Peyer's patch (tissue), 4 donors: ENCODE results near the gene DNAH17. TPM values are rescaled to one million over a fixed set of nuclear protein-coding genes. Genes with fewer than 3 reads are reported as not detected.

ENCODE experiments used
- DNase-seq, 3 donors: peaks; one replicate each; pipeline ENCODE4 v3.0.0-alpha.2; 2017 to 2019
- H3K27ac ChIP-seq, 4 donors: fragments of 200-600 bp; sonication (generic); one replicate each; pipeline ENCODE4 v1.5.1; 2016 to 2019
- H3K27me3 ChIP-seq, 2 donors: fragments of 200-600 bp; sonication (generic); one replicate each; pipeline ENCODE4 v1.5.1; 2019
- H3K36me3 ChIP-seq, 3 donors: fragments of 200-600 bp; sonication (generic); one replicate each; pipeline ENCODE4 v1.5.1; 2016 to 2019
- H3K4me1 ChIP-seq, 4 donors: fragments of 200-600 bp; sonication (generic); one replicate each; pipeline ENCODE4 v1.5.1; 2016 to 2019
- H3K4me3 ChIP-seq, 4 donors: fragments of 200-600 bp; sonication (generic); 1 replicate in 3 of 4; 2 replicates in 1 of 4; pipeline ENCODE4 v1.5.1; 2016 to 2019; ENCODE audit warnings: mild to moderate bottlenecking in 1 of 4
- H3K9me3 ChIP-seq, 4 donors: fragments of 200-600 bp; sonication (generic); one replicate each; pipeline ENCODE4 v1.5.1; 2016 to 2019; ENCODE audit warnings: mild to moderate bottlenecking in 1 of 4
- CTCF ChIP-seq, 6 experiments: fragments of 450-650 bp in 4 of 6; fragments of 200-600 bp in 2 of 6; sonication (generic) in 1 of 6; IDR thresholded peaks; one replicate each; pipeline ENCODE4 v1.5.1; 2017 to 2019; ENCODE audit warnings: antibody characterized with exemption in 6 of 6, mild to moderate bottlenecking in 3 of 6, moderate library complexity in 1 of 6
- POLR2A ChIP-seq, 2 donors: fragments of 450-650 bp; IDR thresholded peaks; one replicate each; pipeline ENCODE4 v1.5.1; 2017; ENCODE audit warnings: antibody characterized with exemption in 2 of 2, mild to moderate bottlenecking in 2 of 2, moderate library complexity in 2 of 2
- total RNA-seq, 4 donors: library from RNA; depleted of rRNA; stranded (reverse); fragments of >200 nt; gene quantifications; one replicate each; pipeline ENCODE4 v1.1.0, GENCODE V29; 2016

The DNAH17 gene
- total RNA-seq, 4 donors from 2014 or later, result under 0.01 to 0.67 TPM; not detected in 2

DNA sequence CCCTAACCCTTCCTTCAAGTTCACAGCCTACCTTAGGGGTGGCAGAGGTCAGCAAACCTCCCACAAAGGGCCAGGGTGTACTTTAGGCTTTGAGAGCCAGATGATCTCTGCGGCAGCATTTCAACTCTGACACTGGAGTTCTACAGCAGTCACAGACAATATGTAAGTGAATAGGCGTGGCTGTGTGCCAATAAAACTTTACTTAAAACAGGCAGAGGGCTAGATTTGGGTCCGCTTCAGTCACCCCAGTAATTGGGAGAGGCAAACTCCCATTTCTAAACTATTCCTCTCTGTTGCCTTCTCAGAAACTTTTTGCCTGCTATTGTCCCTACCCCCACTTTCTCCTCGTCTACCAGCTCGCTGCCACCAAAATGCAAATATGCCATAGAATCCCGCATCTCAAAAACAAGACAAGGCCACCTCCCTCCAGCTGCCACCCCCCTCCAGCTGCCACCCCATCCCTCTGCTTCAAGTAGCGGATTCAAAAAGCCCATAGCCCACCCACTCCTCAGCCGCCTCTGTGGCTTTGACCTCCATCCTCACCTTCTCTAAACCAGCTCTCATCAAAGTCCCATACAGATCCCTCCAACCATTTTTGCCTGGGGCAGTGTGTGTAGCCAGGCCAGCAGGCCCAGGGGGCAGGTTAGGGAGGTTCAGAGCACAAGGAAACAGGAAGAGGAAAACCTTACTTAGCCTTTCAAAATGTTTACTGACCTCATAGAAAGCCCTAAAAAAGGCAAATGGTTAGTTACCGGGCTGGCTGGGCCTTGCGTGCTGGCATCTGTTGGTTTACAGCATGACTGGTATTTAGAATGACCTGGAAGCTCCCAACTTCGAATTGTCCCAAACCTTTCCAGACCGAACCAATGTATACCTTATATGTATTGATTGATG lies 19.9 kb upstream of the DNAH17 start:
- H3K9me3 ChIP-seq, result no peaks in the 10 kb centered on the region
- H3K27ac ChIP-seq, result no peak overlapping the region
- H3K36me3 ChIP-seq, result no peaks in the 10 kb centered on the region
- no peaks in the 10 kb centered on the region for H3K27me3 ChIP-seq
- TF ChIP-seq CTCF (IDR thresholded peaks at IDR 0.05), result no peak
- TF ChIP-seq POLR2A (IDR thresholded peaks at IDR 0.05), result no peak
- peaks cover 0 to 12% (median 2%) of the 10 kb centered on the region in 4 donors for H3K4me1 ChIP-seq
- H3K4me3 ChIP-seq, result no peak overlapping the region
- no peak for DNase-seq

- TF ChIP-seq CTCF (IDR thresholded peaks at IDR 0.05) (no peak), POLR2A (IDR thresholded peaks at IDR 0.05) (no peak)
- no peak for DNase-seq
These were observed 18.1 kb upstream of the DNAH17 start for GRCh38 chr17:78595135-78595810.

GRCh38 chr17:78592991-78593329 lies 15.8 kb upstream of the DNAH17 start:
- no peak for TF ChIP-seq CTCF (IDR thresholded peaks at IDR 0.05)
- TF ChIP-seq POLR2A (IDR thresholded peaks at IDR 0.05), result no peak
- Histone ChIP-seq H3K4me1 (peaks cover 0 to 18% (median 2%) of the 10 kb centered on the region in 4 donors), H3K9me3 (no peaks in the 10 kb centered on the region), H3K27me3 (no peaks in the 10 kb centered on the region), H3K27ac (peak overlapping the region; percentile 31 to 87 (median 58)), H3K36me3 (no peaks in the 10 kb centered on the region), H3K4me3 (no peak overlapping the region)
- DNase-seq, result no peak

More at GRCh38 chr17:78595135-78595810, 18.1 kb upstream of the DNAH17 start:
- Histone ChIP-seq H3K9me3 (no peaks in the 10 kb centered on the region), H3K4me1 (peaks cover 0 to 18% (median 2%) of the 10 kb centered on the region in 4 donors), H3K27me3 (no peaks in the 10 kb centered on the region), H3K27ac (no peak overlapping the region), H3K36me3 (no peaks in the 10 kb centered on the region), H3K4me3 (no peak overlapping the region)

- Histone ChIP-seq H3K4me3 (no peak overlapping the region), H3K9me3 (no peaks in the 10 kb centered on the region), H3K27ac (peak overlapping the region in 1 of 4 donors; percentile 76), H3K27me3 (no peaks in the 10 kb centered on the region), H3K4me1 (peaks cover 0 to 18% (median 2%) of the 10 kb centered on the region in 4 donors), H3K36me3 (no peaks in the 10 kb centered on the region)
- no peak for DNase-seq
- no peak for TF ChIP-seq CTCF (IDR thresholded peaks at IDR 0.05)
- TF ChIP-seq POLR2A (IDR thresholded peaks at IDR 0.05), result no peak
These were observed 14.1 kb upstream of the DNAH17 start for GRCh38 chr17:78591263-78591671.

GRCh38 chr17:78589885-78590284 lies 12.7 kb upstream of the DNAH17 start:
- no peaks in the 10 kb centered on the region for H3K9me3 ChIP-seq
- DNase-seq, result no peak
- no peak overlapping the region for H3K27ac ChIP-seq
- TF ChIP-seq POLR2A (IDR thresholded peaks at IDR 0.05), result no peak
- no peak for TF ChIP-seq CTCF (IDR thresholded peaks at IDR 0.05)
- no peak overlapping the region for H3K4me3 ChIP-seq
- no peaks in the 10 kb centered on the region for H3K36me3 ChIP-seq
- peaks cover 0 to 18% (median 2%) of the 10 kb centered on the region in 4 donors for H3K4me1 ChIP-seq
- H3K27me3 ChIP-seq, result no peaks in the 10 kb centered on the region
